K562 (cell line): ENCODE results near the gene PIK3C2B. TPM values are rescaled to one million over a fixed set of nuclear protein-coding genes. Genes with fewer than 3 reads are reported as not detected.
A peak's percentile ranks its signal among the peaks of the same experiment; 100 is the strongest.

Experiments used
- BRCA1 ChIP-seq, 2 experiments: fragments of 450-650 bp in 1 of 2; sonication (generic) in 1 of 2; formaldehyde crosslinking in 1 of 2; IDR thresholded peaks; 2 replicates each; pipeline versions ENCODE4 v1.5.0 to v1.6.1; 2017 to 2020; ENCODE audit warnings: mild to moderate bottlenecking in 1 of 2, missing genetic modification reagents in 1 of 2
- CREM ChIP-seq: IDR thresholded peaks from 2 replicates; pipeline ENCODE4 v1.6.1; 2014; ENCODE audit warnings: antibody characterized with exemption, low read depth
- E2F3 ChIP-seq: fragments of 250-450 bp; sonication (Bioruptor Pico); IDR thresholded peaks from 2 replicates; pipeline ENCODE4 v1.4.0; 2020; ENCODE audit warnings: mild to moderate bottlenecking
- GABPA ChIP-seq: fragments of 200-800 bp; sonication (Bioruptor generic); conservative IDR thresholded peaks from 2 replicates; pipeline ENCODE4 v1.6.1; 2016; ENCODE audit warnings: low read depth, missing genetic modification characterization, missing compliant biosample characterization
- GTF2E2 ChIP-seq: fragments of 200-800 bp; sonication (Bioruptor generic); IDR thresholded peaks from 2 replicates; pipeline ENCODE4 v1.6.1; 2016; ENCODE audit warnings: missing genetic modification characterization, missing compliant biosample characterization
- KLF6 ChIP-seq: fragments of 250-450 bp; sonication (Bioruptor Pico); IDR thresholded peaks from 2 replicates; pipeline ENCODE4 v1.4.0; 2020; ENCODE audit warnings: mild to moderate bottlenecking, moderate library complexity, borderline replicate concordance
- NCOA1 ChIP-seq: fragments of 450-650 bp; IDR thresholded peaks from 2 replicates; pipeline ENCODE4 v1.6.1; 2016; ENCODE audit warnings: low read depth
- NFIX ChIP-seq: fragments of 250-450 bp; sonication (Bioruptor Pico); IDR thresholded peaks from 2 replicates; pipeline ENCODE4 v1.4.0; 2020; ENCODE audit warnings: low read depth, mild to moderate bottlenecking, moderate library complexity
- NUFIP1 ChIP-seq: fragments of 450-650 bp; IDR thresholded peaks from 2 replicates; pipeline ENCODE4 v1.6.1; 2018; ENCODE audit not compliant: partially characterized antibody
- POLR3G ChIP-seq: IDR thresholded peaks from 2 replicates; pipeline ENCODE4 v1.6.1; 2011; ENCODE audit not compliant: insufficient read length, insufficient replicate concordance; ENCODE audit errors: extremely low read depth
- RUNX1 ChIP-seq: sonication (generic); IDR thresholded peaks from 2 replicates; pipeline ENCODE4 v1.6.1; 2016; ENCODE audit warnings: antibody characterized with exemption, low read depth
- STAT5A ChIP-seq: IDR thresholded peaks from 2 replicates; pipeline ENCODE4 v1.6.1; 2012; ENCODE audit warnings: low read length, inconsistent platforms, borderline replicate concordance
- TAF1 ChIP-seq: IDR thresholded peaks from 2 replicates; pipeline ENCODE4 v1.6.1; 2011; ENCODE audit warnings: mild to moderate bottlenecking, low read length, moderate library complexity; ENCODE audit not compliant: insufficient read depth, control insufficient read depth, severe bottlenecking; ENCODE audit errors: extremely low read depth
- ZKSCAN3 ChIP-seq: fragments of 250-450 bp; sonication (Bioruptor Pico); IDR thresholded peaks from 2 replicates; pipeline ENCODE4 v1.4.0; 2020
- ZMIZ1 ChIP-seq, 2 experiments: fragments of 150-350 bp in 1 of 2; IDR thresholded peaks; 2 replicates each; pipeline ENCODE4 v1.6.1; 2012 to 2016; ENCODE audit warnings: low read depth in 2 of 2, low read length in 2 of 2, mild to moderate bottlenecking in 1 of 2, moderate library complexity in 1 of 2
- ZNF512 ChIP-seq: IDR thresholded peaks from 2 replicates; pipeline ENCODE4 v1.6.1; 2016; ENCODE audit warnings: missing genetic modification characterization, missing compliant biosample characterization
- polyA plus RNA-seq, 8 experiments: library from polyadenylated mRNA; depleted of rRNA in 4 of 8; stranded (reverse) in 5 of 8; unstranded in 3 of 8; fragments of >200 nt; fragmentation: Nextera tagmentation in 2 of 8; fragmentation: Illumina TruSeq in 1 of 8; extraction: Ambion mirVana in 2 of 8; extraction: Trizol in 1 of 8; gene quantifications; 2 replicates each; pipeline versions ENCODE4 v1.2.1 to v1.2.3, GENCODE V29; 2011 to 2014; ENCODE audit warnings: inconsistent platforms in 1 of 8, missing spikeins in 1 of 8
- total RNA-seq, 7 experiments: library from RNA; depleted of rRNA in 6 of 7; stranded (reverse); fragments of >200 nt in 6 of 7; fragmentation: Illumina TruSeq in 2 of 7; extraction: Trizol in 2 of 7; gene quantifications; 2 replicates each; pipeline versions ENCODE4 v1.2.1 to v1.2.3, GENCODE V29; 2011 to 2021; ENCODE audit warnings: low replicate concordance in 1 of 7
- TF ChIP-seq, protein P1 (sequence below): IDR thresholded peaks from 3 replicates; pipeline ENCODE4 v1.6.1; 2011; ENCODE audit warnings: borderline replicate concordance, mild to moderate bottlenecking; ENCODE audit not compliant: insufficient read length, insufficient read depth
- TF ChIP-seq, protein P2 (sequence below), 2 experiments: IDR thresholded peaks in 1 of 2; conservative IDR thresholded peaks in 1 of 2; 2 replicates each; pipeline ENCODE4 v1.6.1; 2016; ENCODE audit warnings: low read depth in 2 of 2, mild to moderate bottlenecking in 1 of 2, missing compliant biosample characterization in 1 of 2, missing genetic modification characterization in 1 of 2, moderate library complexity in 1 of 2

The PIK3C2B gene
- total and polyA plus RNA-seq, 9 of the 15 experiments (the other 6 are each of a cell fraction or from before 2014, with no cell fraction given) = 0.10 to 2.9 (median 0.72) TPM

GRCh38 chr1:204516180-204516879 is 21.7 kb upstream of the PIK3C2B start, which contains the start of gene MDM4 (continued):
- TF ChIP-seq ZNF512 (tag) (no peak), NUFIP1 (peak; percentile 59), RUNX1 (0 out of 2 replicates have a peak, but pooled peaks have one; percentile 46), TAF1 (peak; percentile 88), GABPA (peak; percentile 99), STAT5A (peak; percentile 24; the same call in 1 of the 2 replicates), CREM (peak; percentile 97), POLR3G (no peak), NCOA1 (peak; percentile 78), E2F3 (CRISPR knock-in tag) (peak; percentile 74), NFIX (CRISPR knock-in tag) (no peak), GTF2E2 (tag) (peak; percentile 94), ZMIZ1 (IDR thresholded peaks at IDR 0.05; ENCODE audit: low read depth in 2 of 2, low read length in 2 of 2) (peak in 1 of 2 experiments; percentile 45; a peak in 1 of 4 replicates), BRCA1 (IDR thresholded peaks at IDR 0.05) (no peak), BRCA1 (CRISPR knock-in tag; IDR thresholded peaks at IDR 0.05) (no peak), KLF6 (CRISPR knock-in tag) (peak; percentile 80; the same call in 1 of the 2 replicates), ZKSCAN3 (CRISPR knock-in tag) (no peak)
- TF ChIP-seq, protein P1, sequence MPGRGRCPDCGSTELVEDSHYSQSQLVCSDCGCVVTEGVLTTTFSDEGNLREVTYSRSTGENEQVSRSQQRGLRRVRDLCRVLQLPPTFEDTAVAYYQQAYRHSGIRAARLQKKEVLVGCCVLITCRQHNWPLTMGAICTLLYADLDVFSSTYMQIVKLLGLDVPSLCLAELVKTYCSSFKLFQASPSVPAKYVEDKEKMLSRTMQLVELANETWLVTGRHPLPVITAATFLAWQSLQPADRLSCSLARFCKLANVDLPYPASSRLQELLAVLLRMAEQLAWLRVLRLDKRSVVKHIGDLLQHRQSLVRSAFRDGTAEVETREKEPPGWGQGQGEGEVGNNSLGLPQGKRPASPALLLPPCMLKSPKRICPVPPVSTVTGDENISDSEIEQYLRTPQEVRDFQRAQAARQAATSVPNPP = no peak
- TF ChIP-seq, protein P2, sequence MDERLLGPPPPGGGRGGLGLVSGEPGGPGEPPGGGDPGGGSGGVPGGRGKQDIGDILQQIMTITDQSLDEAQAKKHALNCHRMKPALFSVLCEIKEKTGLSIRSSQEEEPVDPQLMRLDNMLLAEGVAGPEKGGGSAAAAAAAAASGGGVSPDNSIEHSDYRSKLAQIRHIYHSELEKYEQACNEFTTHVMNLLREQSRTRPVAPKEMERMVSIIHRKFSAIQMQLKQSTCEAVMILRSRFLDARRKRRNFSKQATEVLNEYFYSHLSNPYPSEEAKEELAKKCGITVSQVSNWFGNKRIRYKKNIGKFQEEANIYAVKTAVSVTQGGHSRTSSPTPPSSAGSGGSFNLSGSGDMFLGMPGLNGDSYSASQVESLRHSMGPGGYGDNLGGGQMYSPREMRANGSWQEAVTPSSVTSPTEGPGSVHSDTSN (CRISPR knock-in tag; IDR thresholded peaks at IDR 0.05; ENCODE audit: low read depth) = no peak
- TF ChIP-seq, protein P2 (tag; conservative IDR thresholded peaks at IDR 0.05; ENCODE audit: low read depth) = 0 out of 2 replicates have a peak, but pooled peaks have one; percentile 18
